Measurements from ENCODE around the gene TXNDC16. TPM values are rescaled to one million over a fixed set of nuclear protein-coding genes. Genes with fewer than 3 reads are reported as not detected.

Gene TXNDC16
- total and polyA plus RNA-seq, 4 donors = 1.5 to 22.1 (median 3.4) TPM

GRCh38 chr14:52397844-52398243 is 154.5 kb downstream of the TXNDC16 start:
- Histone ChIP-seq H3K9me3 (ENCODE audit: control insufficient read depth in 4 of 4, insufficient read depth in 3 of 4, low read length in 3 of 4) (peaks cover 0 to 1% (median 0%) of the 10 kb centered on the region in 4 donors), H3K27me3 (ENCODE audit: control insufficient read depth in 3 of 3, insufficient read depth in 3 of 3, low read length in 2 of 3) (no peaks in the 10 kb centered on the region), H3K36me3 (ENCODE audit: control insufficient read depth in 4 of 4, insufficient read depth in 4 of 4, low read length in 4 of 4) (no peaks in the 10 kb centered on the region), H3K4me3 (no peak overlapping the region), H3K9ac (ENCODE audit: insufficient read depth in 1 of 2, low read length in 2 of 2) (no peak overlapping the region), H3K4me1 (ENCODE audit: control insufficient read depth in 5 of 5, insufficient read depth in 5 of 5, low read length in 5 of 5) (peaks cover 0 to 4% (median 0%) of the 10 kb centered on the region in 5 donors), H3K27ac (ENCODE audit: low read depth in 1 of 2, low read length in 1 of 2) (no peak overlapping the region)
- no peak for DNase-seq
- 79 to 94% methylated on average over 5 of the region's 5 CpGs for WGBS, 2 donors
- no peak for ATAC-seq (ENCODE audit: insufficient read depth, low FRiP score)
- no peak for TF ChIP-seq CTCF (IDR thresholded peaks at IDR 0.05; ENCODE audit: control extremely low read depth, extremely low read depth)

- peaks cover 0 to 1% (median 0%) of the 10 kb centered on the region in 4 donors for H3K9me3 ChIP-seq (ENCODE audit: control insufficient read depth in 4 of 4, insufficient read depth in 3 of 4, low read length in 3 of 4)
- H3K4me1 ChIP-seq (ENCODE audit: control insufficient read depth in 5 of 5, insufficient read depth in 5 of 5, low read length in 5 of 5) = peaks cover 0 to 4% (median 0%) of the 10 kb centered on the region in 5 donors
- WGBS, 2 donors = 19 to 55% methylated on average over 3 of the region's 3 CpGs
- TF ChIP-seq CTCF (IDR thresholded peaks at IDR 0.05; ENCODE audit: control extremely low read depth, extremely low read depth) = no peak
- DNase-seq = no peak
- H3K27me3 ChIP-seq (ENCODE audit: control insufficient read depth in 3 of 3, insufficient read depth in 3 of 3, low read length in 2 of 3) = no peaks in the 10 kb centered on the region
- no peak for ATAC-seq (ENCODE audit: insufficient read depth, low FRiP score)
- H3K27ac ChIP-seq (ENCODE audit: low read depth in 1 of 2, low read length in 1 of 2) = no peak overlapping the region
- H3K9ac ChIP-seq (ENCODE audit: insufficient read depth in 1 of 2, low read length in 2 of 2) = no peak overlapping the region
- no peaks in the 10 kb centered on the region for H3K36me3 ChIP-seq (ENCODE audit: control insufficient read depth in 4 of 4, insufficient read depth in 4 of 4, low read length in 4 of 4)
- H3K4me3 ChIP-seq = no peak overlapping the region
These were observed 156.6 kb downstream of the TXNDC16 start for GRCh38 chr14:52395728-52396127.

GRCh38 chr14:52391881-52392615 is 160.3 kb downstream of the TXNDC16 start:
- Histone ChIP-seq H3K4me1 (ENCODE audit: control insufficient read depth in 5 of 5, insufficient read depth in 5 of 5, low read length in 5 of 5) (no peaks in the 10 kb centered on the region), H3K27me3 (ENCODE audit: control insufficient read depth in 3 of 3, insufficient read depth in 3 of 3, low read length in 2 of 3) (no peaks in the 10 kb centered on the region), H3K9me3 (ENCODE audit: control insufficient read depth in 4 of 4, insufficient read depth in 3 of 4, low read length in 3 of 4) (peaks cover 0 to under 1% (median 0%) of the 10 kb centered on the region in 4 donors), H3K27ac (ENCODE audit: low read depth in 1 of 2, low read length in 1 of 2) (no peak overlapping the region), H3K9ac (ENCODE audit: insufficient read depth in 1 of 2, low read length in 2 of 2) (no peak overlapping the region), H3K4me3 (no peak overlapping the region), H3K36me3 (ENCODE audit: control insufficient read depth in 4 of 4, insufficient read depth in 4 of 4, low read length in 4 of 4) (no peaks in the 10 kb centered on the region)
- no peak for TF ChIP-seq CTCF (IDR thresholded peaks at IDR 0.05; ENCODE audit: control extremely low read depth, extremely low read depth)
- peak in 1 of 3 donors; percentile 15 for DNase-seq
- WGBS, 2 donors = 86 to 92% methylated on average over 4 of the region's 4 CpGs
- ATAC-seq (ENCODE audit: insufficient read depth, low FRiP score) = no peak

Other genes with a start within 250 kb of the TXNDC16 start
- gene PTGER2, start 238.2 kb downstream of the TXNDC16 start, total RNA-seq = 1 to 10 TPM; 3.7 to 9.8 TPM
- 10 to 100 TPM in 1 of 2 donors, 1 to 10 TPM in 1; 2.0 to 20.6 TPM for gene PTGER2, start 238.2 kb downstream of the TXNDC16 start, polyA plus RNA-seq
- gene GPR137C, start 331 bp upstream of the TXNDC16 start, total RNA-seq = 1 to 10 TPM in 1 of 2 donors, under 1 TPM in 1; 0.71 to 7.0 TPM
- gene GPR137C, start 331 bp upstream of the TXNDC16 start, polyA plus RNA-seq = under 1 TPM; 0.26 to 0.59 TPM
- 10 to 100 TPM; 62.7 to 88.7 TPM for gene ERO1A, start 143.1 kb upstream of the TXNDC16 start, total RNA-seq
- 10 to 100 TPM; 18.6 to 41.1 TPM for gene ERO1A, start 143.1 kb upstream of the TXNDC16 start, polyA plus RNA-seq
- gene PSMC6, start 154.7 kb upstream of the TXNDC16 start, total RNA-seq = 100 to 1,000 TPM in 1 of 2 donors, 10 to 100 TPM in 1; 69.5 to 165 TPM
- 10 to 100 TPM; 76.8 to 88.4 TPM for gene PSMC6, start 154.7 kb upstream of the TXNDC16 start, polyA plus RNA-seq
- 10 to 100 TPM; 10.4 to 21.6 TPM for gene STYX, start 177.7 kb upstream of the TXNDC16 start, total RNA-seq
- 1 to 10 TPM; 3.9 to 4.0 TPM for gene STYX, start 177.7 kb upstream of the TXNDC16 start, polyA plus RNA-seq
- gene GNPNAT1, start 239.1 kb upstream of the TXNDC16 start, total RNA-seq = 10 to 100 TPM; 10.1 to 18.3 TPM
- 10 to 100 TPM in 1 of 2 donors, 1 to 10 TPM in 1; 7.2 to 14.5 TPM for gene GNPNAT1, start 239.1 kb upstream of the TXNDC16 start, polyA plus RNA-seq

Data from lung (tissue), 12 donors.